ENCODE measurements around the gene TCN2. TPM values are rescaled to one million over a fixed set of nuclear protein-coding genes. Genes with fewer than 3 reads are reported as not detected.

Gene TCN2
- total RNA-seq (2014; rRNA removed; shearing (Covaris generic)) = 2.6 and 3.1 TPM in 2 replicates

DNA sequence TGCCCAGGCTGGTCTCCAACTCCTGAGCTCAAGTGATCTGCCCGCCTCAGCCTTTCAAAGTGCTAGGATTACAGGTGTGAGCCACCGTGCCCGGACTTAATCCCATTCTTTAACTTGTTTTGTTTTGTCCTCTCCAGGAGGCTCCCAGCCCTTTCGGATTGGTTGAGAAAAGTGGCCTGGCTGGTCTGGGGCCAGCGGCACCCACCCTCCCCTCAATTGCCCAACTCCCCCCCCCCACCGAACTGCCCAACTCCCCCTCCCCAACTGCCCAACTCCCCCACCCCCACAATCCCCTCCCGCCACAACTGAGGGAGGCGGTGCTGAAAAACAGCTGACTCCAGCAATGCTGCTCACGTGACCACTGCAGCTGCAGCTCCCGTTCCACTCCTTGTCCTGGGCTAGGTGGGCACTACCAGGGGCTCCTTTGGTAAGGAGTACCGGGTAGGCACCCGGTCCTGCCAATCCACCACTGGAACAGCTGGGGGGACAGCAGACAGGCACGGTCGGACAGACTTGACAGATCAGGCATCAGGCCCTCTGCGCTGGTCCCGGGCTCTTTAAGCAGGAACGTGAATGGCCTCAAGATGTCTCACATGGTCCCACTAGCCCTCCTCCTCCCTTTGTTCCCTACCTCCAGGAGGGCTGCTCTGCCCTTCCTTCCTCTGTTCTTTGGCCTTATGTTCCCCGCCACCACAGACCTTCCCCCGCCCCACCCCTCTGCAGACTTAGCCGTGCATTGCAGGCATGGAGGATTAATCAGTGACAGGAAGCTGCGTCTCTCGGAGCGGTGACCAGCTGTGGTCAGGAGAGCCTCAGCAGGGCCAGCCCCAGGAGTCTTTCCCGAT lies at the start of gene TCN2:
Gene TCN2, plus strand, starts transcription at position 720 of the 845 bp plus-strand sequence. CDS start 158 bp downstream, outside the sequence.

GRCh38 chr22:30574095-30574981 lies 32.6 kb upstream of the TCN2 start, which contains the start of gene GAL3ST1:
TSS of gene GAL3ST1 (minus strand) at chr22:30574665. CDS start at chr22:30557392, 17,273 bp downstream.

DNA sequence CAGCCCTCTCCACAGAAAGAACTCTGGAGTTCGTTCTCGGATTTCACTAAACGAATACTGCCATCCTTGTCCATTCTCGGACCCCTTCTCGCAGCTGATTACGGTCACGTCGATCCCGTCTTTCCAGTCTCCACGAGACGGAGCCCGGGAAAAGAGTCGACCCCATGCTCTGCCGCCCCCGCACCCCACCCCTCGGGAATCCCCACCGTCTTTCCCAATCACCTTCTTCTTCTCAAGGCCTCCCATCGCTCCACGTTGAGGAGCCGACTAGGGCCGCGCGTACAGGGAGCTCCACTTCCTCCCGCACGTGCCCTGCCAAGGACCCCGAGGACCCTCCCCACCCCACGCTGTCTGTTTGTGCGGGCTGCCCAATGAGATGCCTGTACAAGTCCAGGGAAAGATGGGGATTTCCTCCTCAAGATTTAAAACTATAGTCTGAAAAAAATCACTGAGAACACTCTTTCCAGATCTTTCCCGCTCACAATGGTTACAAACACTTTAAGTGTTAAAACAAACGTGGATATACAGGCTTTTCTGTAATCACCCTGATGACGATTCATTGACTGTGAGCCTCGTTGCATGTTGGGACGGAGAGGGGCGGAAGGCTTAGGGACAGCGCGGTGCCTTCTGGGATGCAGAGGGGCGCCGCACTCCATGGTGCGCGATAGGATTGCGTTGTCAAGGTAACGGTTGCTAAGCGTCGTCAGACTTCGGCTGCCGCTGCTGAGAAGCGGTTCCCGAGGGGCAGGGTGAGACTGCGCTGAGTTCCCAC lies 15.2 kb upstream of the TCN2 start, which contains the start of gene PES1:
Gene PES1, minus strand, starts transcription at position 323 of the 772 bp plus-strand sequence. Its CDS starts 77 bp downstream, at position 246.

GRCh38 chr22:30635273-30636225 lies 28.6 kb downstream of the TCN2 start, which contains the start of gene SLC35E4:
TSS of gene SLC35E4 (plus strand) at chr22:30635781. CDS start at chr22:30636451, 670 bp downstream.

GRCh38 chr22:30667494-30668385 lies 60.8 kb downstream of the TCN2 start, which contains the start of gene DUSP18:
TSS of gene DUSP18 (minus strand) at chr22:30667875. CDS start at chr22:30664003, 3,872 bp downstream.

Other genes with a start within 250 kb of the TCN2 start
- 14.9 and 18.2 TPM in 2 replicates for gene RNF215, start 219.8 kb upstream of the TCN2 start, total RNA-seq (2014; rRNA removed; shearing (Covaris generic))
- gene SEC14L2, start 210.2 kb upstream of the TCN2 start, total RNA-seq (2014; rRNA removed; shearing (Covaris generic)) = 9.6 and 11.2 TPM in 2 replicates
- 29.2 and 37.1 TPM in 2 replicates for gene MTFP1, start 181.4 kb upstream of the TCN2 start, total RNA-seq (2014; rRNA removed; shearing (Covaris generic))
- gene SEC14L3, start 135.2 kb upstream of the TCN2 start, total RNA-seq (2014; rRNA removed; shearing (Covaris generic)) = not detected in 2 replicates
- gene SEC14L4, start 101.5 kb upstream of the TCN2 start, total RNA-seq (2014; rRNA removed; shearing (Covaris generic)) = 1.9 and 2.1 TPM in 2 replicates
- not detected in 2 replicates for gene SEC14L6, start 60.4 kb upstream of the TCN2 start, total RNA-seq (2014; rRNA removed; shearing (Covaris generic))
- gene GAL3ST1, start 32.5 kb upstream of the TCN2 start, total RNA-seq (2014; rRNA removed; shearing (Covaris generic)) = not detected in 2 replicates
- gene PES1, start 15.3 kb upstream of the TCN2 start, total RNA-seq (2014; rRNA removed; shearing (Covaris generic)) = 137 and 144 TPM in 2 replicates
- gene SLC35E4, start 28.6 kb downstream of the TCN2 start, total RNA-seq (2014; rRNA removed; shearing (Covaris generic)) = 7.3 and 9.0 TPM in 2 replicates
- 2.3 and 5.5 TPM in 2 replicates for gene DUSP18, start 60.7 kb downstream of the TCN2 start, total RNA-seq (2014; rRNA removed; shearing (Covaris generic))
- 6.3 and 7.7 TPM in 2 replicates for gene OSBP2, start 87.7 kb downstream of the TCN2 start, total RNA-seq (2014; rRNA removed; shearing (Covaris generic))

Data from A375 (cell line).